GM19463 (cell line): ENCODE measurements around the gene SHROOM4.

Experiments used
- ATAC-seq: cut with Tn5 transposase; IDR thresholded peaks from one replicate; pipeline ENCODE4 v1.9.1; 2021; ENCODE audit warnings: mild to moderate bottlenecking, moderate library complexity; ENCODE audit not compliant: unreplicated experiment

Gene SHROOM4

DNA sequence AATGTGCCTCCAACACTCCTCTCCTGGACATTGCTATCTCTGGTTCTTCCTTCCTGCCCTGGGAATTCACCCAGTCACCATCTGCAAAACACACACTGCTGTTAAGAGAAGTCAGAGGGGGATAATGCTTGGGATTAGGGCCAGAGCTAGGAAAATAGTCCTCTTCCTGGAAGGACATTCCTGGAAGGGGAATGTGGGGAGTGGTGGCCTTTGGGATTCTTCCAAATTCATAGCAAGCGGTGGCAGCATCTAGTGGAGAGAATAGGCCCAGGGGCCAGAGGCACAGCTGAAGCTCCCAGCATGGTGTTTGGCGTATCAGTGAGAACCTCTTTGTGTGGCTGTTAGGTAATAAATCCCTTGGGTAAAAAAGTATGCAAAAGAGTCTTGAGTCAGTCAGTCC is 34.3 kb downstream of the SHROOM4 start:
- ATAC-seq: no peak

DNA sequence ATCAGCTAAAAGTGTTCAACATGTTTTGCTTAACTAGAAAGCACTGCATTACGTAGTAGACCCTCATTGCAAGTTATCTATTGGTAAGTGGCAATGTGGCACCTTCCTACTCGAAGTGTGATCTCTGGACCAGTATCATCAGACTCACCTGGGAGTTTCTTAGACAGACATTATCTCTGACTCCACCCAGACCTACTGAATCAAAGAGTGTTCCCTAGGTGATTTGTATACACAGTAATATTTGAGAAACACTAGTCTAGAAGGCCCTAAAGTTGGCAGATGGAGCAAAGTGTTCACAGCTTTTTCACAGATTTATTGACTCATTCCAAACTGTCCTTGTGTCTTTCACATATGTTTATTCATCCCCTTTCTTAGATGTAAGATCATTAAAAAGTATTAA is 35.7 kb downstream of the SHROOM4 start:
- ATAC-seq: no peak

DNA sequence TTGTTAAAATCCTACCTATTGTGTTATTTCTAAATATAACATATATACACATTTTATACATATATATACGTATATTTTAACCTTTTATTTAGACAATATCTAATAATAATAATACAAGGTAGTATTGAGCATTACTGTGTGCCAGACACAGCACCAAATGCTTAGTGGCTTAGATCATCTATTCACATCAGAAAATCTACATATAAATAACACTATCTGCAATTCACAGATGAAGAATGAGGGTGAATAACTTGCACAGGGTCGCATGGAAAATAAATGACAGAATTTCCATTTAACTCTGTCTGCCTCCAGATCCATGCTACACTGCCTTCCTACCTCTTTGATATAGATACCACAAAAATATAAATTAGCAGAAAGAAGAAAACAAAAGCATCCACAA is 37.7 kb downstream of the SHROOM4 start:
- no peak for ATAC-seq

DNA sequence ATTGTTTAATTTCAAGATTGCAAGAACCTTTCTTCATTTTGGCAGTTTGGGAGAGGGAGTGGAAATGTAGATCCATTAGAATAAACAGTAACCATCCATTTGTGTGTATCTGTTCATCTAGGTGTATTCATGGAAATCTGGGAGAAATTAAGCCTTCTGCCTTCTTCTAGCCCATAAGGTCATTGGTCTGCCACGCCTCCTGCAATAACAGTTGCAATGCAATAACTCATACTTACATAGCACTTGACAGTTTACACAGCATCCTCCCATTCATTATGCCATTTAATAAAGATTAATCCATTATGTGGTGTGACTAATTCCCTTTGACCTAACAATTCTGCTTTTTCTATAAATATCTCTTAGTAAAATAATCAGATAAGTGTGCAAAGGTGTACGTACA is 42.6 kb downstream of the SHROOM4 start:
- no peak for ATAC-seq

DNA sequence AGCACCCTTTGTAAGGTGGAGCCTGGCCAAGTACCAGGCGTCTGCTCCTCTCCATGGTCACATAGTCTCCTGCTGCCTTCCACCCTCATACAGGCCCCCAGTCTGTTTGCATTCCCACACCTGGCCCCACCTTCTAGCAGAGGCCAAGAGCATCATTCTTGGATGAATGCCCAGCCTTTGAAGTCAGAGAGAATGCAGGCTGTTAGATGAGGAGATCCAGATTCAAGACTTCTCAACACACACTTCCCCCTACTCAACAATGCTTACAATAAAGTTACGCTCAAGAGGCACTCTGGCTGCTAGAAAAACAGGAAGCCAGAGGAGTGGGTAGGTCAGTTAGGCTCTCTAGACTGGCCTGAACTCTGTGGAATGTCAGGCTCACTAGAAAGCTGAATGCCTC is 43.3 kb downstream of the SHROOM4 start:
- ATAC-seq: no peak

DNA sequence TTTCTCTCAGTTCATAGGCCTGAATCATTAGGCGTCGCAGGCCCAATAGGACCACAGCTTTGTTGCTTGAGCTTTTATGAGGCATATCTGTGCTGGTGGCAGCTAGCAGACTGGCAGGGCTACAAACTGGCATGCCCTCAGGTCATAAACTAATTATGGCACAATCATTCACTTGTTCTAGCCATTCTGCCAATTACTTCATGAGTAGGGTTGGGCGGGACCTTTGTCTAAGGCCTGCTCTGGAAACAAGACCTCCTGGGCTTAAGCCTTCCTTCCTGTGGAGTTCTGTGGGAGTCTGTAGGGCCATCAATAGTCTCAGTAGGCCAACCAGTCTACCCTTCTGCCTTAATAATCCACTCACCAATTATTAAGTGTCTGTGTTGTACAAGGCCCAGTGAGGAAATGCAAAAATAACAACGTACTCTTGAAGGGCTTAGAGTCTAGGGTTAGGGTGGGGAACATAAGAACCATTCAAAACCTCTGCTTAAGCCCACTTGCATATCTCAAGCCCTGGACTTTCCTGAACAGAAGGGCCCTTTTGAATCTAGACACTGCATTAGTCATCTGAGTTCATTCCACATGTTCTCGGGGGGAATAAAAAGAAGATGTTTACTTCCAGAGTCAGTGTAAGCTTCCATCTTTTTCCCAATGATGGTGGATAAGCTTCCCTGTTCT is 44.5 kb downstream of the SHROOM4 start:
- ATAC-seq: no peak

DNA sequence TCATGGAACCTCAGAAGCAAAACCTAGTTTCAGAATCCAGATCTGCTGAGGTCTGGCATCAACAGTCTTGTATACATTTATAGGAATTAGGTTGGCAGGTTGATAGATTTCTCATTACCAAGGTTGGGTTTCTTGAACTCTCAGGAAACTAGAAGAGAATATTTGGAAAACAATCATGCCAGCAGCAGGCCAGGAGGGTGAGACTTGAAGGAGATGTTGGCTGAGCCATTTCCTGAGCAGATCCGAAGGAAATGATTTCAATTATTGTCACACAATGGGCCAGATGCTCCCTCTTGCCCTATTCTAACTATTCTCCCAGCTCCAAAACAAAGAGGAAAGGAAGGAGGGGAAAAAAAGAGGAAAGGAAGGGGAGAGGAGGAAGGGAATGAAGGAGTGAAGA is 45.2 kb downstream of the SHROOM4 start:
- no peak for ATAC-seq

- no peak for ATAC-seq
Measured at GRCh38 chrX:50765986-50766385, 48.0 kb downstream of the SHROOM4 start.

DNA sequence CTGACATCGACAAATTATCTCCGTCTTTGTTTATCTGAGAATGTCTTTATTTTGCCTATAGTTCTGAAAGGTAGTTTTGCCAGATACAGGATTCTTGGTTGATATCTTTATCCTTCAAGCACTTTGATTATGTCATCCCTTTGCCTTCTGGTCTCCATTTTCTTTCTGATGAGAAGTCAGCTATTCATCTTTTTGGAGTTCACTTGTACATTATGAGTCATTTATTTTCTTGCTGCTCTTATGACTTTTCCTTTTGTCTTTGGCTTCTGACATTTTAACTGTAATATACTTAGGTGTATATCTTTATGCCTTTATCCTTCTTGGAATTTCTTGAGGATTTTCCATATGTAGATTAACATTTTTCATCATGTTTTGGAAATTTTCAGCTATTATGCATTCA is 51.4 kb downstream of the SHROOM4 start:
- ATAC-seq: no peak

DNA sequence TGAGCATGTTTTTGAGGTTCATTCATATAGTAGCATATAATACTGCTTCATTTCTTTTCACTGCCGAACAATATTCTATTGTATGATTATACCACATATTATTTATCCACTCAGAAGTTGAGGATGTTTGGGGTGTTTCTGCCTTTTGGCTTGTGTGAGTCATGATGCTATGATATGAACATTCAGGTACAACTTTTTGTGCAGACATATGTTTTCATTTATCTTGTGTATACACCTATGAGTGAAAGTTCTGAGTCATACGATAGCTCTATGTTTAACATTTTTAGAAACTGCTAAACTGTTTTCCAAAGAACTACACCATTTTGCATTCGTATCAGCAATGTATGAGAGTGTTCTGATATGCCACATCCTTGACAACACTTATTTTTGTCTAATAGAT is 57.7 kb downstream of the SHROOM4 start:
- ATAC-seq: no peak

DNA sequence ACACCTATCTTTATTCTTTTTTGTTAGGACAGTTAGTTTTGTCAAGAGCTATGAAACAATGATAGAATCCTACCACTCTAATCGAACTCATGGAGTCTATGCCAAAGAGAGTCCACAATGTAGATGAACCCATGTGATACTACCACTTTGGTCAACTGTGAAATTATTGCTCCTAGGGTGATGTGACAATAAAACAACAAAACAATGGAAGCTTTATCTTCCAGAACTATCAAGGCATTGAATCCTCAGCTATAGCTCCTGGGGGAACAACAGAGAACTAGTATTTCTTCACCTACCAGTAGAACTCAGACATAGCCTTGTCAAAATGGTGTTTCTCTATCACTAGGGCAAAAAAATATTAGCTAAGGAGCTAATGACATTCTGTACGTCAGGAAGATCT is 62.9 kb downstream of the SHROOM4 start:
- ATAC-seq: no peak

- no peak for ATAC-seq
Measured at GRCh38 chrX:50747471-50747900, 66.5 kb downstream of the SHROOM4 start.

DNA sequence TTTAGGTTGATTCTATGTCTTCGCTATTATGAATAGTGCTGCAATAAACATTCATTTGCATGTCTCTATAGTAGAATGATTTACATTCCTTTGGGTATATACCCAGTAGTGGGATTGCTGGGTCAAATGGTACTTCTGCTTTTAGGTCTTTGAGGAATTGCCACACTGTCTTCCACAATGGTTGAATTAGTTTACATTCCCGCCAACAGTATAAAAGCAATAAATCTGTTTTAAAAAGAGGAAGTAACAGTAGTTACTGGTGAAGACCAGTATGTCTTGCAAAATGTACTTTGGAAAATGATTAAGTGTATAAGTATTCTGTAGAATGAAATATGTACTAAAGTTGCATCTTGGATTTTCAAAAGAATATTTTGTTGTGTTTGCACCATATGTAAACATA is 77.3 kb downstream of the SHROOM4 start:
- no peak for ATAC-seq

GRCh38 chrX:50726296-50726695 is 87.7 kb downstream of the SHROOM4 start:
- no peak for ATAC-seq

GRCh38 chrX:50725310-50725709 is 88.7 kb downstream of the SHROOM4 start:
- no peak for ATAC-seq

DNA sequence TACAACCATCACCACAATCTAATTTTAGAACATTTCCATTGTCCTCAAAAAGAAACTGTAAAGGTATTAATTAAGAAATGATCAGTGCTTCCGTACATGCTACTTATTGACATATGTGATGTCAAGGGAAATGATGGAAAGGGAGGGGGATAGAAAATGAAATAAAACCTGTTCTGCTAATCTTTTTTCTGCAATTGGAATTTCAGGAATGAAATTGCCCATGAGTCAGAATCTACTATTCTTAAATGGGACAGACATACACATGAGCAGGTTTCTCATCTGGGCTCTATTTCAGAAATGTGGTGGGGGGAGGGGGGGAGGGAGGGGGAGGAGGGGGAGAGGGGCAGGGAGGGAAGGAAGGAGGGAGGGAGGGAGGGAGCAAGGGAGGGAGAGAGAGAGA is 91.0 kb downstream of the SHROOM4 start:
- no peak for ATAC-seq

DNA sequence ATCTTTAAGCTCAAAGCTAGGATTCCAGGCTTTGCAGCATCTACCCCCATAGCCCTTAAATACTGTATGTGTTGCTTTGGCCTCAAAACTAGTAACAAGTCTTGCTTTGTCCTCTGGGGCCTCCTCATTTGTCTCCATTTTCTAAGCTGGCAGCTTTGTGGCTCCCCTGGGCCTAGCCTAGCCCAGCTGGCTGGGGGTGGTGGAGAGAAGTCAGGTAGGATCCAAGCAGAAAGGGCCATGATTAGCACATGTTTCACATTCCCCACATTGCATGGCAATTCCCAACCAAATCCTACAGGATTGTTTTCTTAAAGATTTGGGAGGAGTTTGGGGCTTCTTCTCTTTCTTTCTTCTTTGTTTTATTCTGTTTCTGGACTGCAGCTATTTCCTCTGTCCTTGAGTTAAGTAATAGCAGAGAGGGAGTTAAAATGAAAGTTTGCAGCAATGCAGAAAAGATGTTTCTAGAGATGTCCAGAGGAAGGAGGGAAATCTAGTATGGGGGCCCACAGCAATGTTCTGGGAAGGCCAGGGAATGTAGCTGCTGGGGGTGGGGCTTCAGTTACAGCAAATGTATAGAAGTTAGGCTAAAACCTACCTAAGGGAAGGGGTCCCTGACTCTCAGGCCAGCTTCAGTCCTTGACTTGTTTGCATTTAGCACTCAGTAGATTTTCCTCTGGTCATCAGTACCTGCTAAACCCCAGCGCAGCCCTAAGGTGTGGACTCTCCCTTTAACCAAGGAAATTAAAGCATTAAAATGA is 92.1 kb downstream of the SHROOM4 start:
- no peak for ATAC-seq

DNA sequence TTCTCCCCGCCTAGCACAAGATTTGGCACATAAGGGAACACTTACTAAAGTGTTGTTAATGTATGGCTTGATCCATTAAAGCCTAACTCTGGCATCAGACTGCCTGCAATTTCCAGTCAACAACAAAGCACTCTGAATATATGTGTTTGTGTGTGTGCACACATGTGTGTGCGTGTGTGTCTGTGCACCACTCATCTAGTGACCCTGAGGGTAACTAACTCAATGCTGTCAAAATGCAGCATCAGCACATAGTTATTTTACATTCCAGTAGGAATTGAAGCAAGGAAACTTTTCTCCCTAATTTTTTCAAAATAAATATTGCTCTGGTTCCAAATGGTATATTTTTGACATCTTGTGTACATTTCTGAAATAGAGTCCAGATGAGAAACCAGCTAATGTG is 94.4 kb downstream of the SHROOM4 start:
- ATAC-seq: no peak

GRCh38 chrX:50718776-50719175 is 95.2 kb downstream of the SHROOM4 start:
- ATAC-seq: no peak

DNA sequence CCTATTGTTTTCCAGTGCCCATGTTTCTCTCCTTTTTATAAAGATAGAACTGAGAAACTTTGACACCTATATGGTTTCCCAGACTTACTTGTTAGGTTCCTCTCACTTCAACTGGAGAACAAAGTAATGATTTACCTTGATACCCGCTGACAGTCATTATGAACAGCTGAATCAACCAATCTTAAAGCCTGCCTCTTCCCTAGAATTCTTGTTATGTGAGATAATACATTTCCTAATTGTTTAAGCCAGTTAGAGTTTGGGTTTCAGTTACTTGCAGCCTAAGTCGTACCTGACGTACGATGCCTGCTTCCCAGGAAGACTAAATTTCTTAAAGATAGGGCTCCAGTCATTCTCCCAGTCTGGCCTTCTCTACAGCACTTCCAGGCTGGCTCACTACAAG is 97.3 kb downstream of the SHROOM4 start:
- ATAC-seq: no peak

GRCh38 chrX:50712777-50713176 is 101.2 kb downstream of the SHROOM4 start:
- no peak for ATAC-seq

- ATAC-seq: no peak
Measured at GRCh38 chrX:50711907-50712306, 102.1 kb downstream of the SHROOM4 start.
